SIG-M5 treated with dmso at 0.1 percent for 504 hours (cell line): Measurements from ENCODE around the gene C3orf33.

Experiments used
- DNase-seq: peaks from one replicate; lab custom pipeline; 2025; ENCODE audit not compliant: unreplicated experiment; lab: John Stamatoyannopoulos, UW

C3orf33 gene

GRCh38 chr3:155743606-155744005 is 62.5 kb downstream of the C3orf33 start:
- DNase-seq, result no peak

GRCh38 chr3:155742349-155742965 is 63.6 kb downstream of the C3orf33 start:
- DNase-seq, result no peak

GRCh38 chr3:155741603-155742002 is 64.5 kb downstream of the C3orf33 start:
- DNase-seq, result no peak

GRCh38 chr3:155741101-155741500 is 65.0 kb downstream of the C3orf33 start:
- no peak for DNase-seq

GRCh38 chr3:155739154-155739553 is 66.9 kb downstream of the C3orf33 start:
- peak; percentile 23 for DNase-seq

- DNase-seq, result no peak
Measured at GRCh38 chr3:155738580-155739076, 67.5 kb downstream of the C3orf33 start.

GRCh38 chr3:155737844-155738460 is 68.1 kb downstream of the C3orf33 start:
- DNase-seq, result peak; percentile 68

GRCh38 chr3:155736381-155736780 is 69.7 kb downstream of the C3orf33 start:
- no peak for DNase-seq

GRCh38 chr3:155730843-155731242 is 75.2 kb downstream of the C3orf33 start:
- DNase-seq, result no peak

GRCh38 chr3:155727836-155728235 is 78.2 kb downstream of the C3orf33 start:
- DNase-seq, result no peak

GRCh38 chr3:155714295-155714718 is 91.8 kb downstream of the C3orf33 start:
- no peak for DNase-seq
